Medulla oblongata (tissue), 1 donor: ENCODE measurements around the gene UBE2J1.
"Not testable (repeated sequence)": the region's sequence is repeated elsewhere in the genome, so short reads cannot be mapped to it uniquely, and the experiment has no call there.

ENCODE experiments used
- DNase-seq: peaks from one replicate; pipeline ENCODE4 v3.0.0-alpha.2; 2015; ENCODE audit errors: extremely low spot score

Gene UBE2J1

DNA sequence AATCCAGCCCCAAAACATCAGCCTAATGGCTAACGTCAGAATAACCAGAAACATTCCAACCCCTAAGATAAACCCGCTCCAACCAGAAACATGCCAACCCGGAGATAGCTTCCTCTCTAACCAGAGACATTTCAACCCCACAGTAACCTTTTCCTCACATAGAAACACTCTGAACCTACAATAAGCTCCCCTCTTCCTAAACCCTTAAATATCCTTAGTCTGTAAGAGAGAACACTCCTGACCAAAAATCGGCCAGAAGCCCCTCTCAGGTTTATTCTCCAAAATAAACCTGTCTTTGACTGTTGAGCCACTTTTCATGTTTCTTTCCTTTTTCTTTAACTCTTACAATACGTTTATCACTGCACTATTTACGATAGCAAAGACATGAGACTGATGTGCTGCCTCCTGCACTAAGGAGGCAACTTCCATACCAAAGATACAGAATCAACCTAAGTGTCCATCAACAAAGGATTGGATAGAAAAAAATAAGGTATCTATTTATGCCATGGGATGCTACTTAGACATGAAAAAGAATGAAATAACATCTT lies 32.4 kb downstream of the UBE2J1 start:
- no peak for DNase-seq

- no peak for DNase-seq
These were observed 35.5 kb downstream of the UBE2J1 start for GRCh38 chr6:89317067-89317466.

DNA sequence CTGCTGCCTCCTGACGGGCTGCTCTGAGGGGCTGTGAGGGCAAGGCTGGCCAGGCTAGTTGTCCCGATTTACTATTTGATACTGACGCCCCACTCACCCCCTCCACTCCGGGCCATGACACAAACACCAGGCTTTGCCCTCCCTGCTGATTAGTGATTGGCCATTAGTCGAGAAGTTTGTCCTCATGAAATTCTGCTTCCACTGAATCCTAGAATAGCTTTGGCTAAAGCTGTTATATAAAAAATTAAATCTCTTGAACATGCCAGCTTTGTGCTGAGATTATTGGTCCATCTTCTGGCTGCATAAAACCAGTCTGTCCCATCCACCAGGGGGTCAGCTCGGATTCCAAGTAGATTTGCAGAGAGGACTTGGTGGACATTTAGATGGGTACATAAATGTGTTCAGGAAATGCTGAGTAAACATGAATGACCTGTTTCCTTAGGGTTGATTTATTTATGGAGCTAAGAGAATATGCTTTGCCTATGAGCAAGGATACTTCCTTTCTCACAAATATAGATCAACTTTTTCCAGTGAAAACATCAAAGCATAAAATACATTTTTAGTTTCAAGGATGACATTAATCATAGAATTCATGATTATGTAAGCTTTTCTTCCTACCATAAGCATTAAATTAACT lies 37.2 kb downstream of the UBE2J1 start, which contains the start of gene GABRR2:
Gene GABRR2, minus strand, starts transcription at position 51 of the 637 bp plus-strand sequence. CDS start 134 bp downstream, outside the sequence.
- no peak for DNase-seq

- DNase-seq, result no peak
These were observed 37.8 kb downstream of the UBE2J1 start for GRCh38 chr6:89314692-89315091.

GRCh38 chr6:89313006-89313405 lies 39.5 kb downstream of the UBE2J1 start:
- peak; percentile 60 for DNase-seq

DNA sequence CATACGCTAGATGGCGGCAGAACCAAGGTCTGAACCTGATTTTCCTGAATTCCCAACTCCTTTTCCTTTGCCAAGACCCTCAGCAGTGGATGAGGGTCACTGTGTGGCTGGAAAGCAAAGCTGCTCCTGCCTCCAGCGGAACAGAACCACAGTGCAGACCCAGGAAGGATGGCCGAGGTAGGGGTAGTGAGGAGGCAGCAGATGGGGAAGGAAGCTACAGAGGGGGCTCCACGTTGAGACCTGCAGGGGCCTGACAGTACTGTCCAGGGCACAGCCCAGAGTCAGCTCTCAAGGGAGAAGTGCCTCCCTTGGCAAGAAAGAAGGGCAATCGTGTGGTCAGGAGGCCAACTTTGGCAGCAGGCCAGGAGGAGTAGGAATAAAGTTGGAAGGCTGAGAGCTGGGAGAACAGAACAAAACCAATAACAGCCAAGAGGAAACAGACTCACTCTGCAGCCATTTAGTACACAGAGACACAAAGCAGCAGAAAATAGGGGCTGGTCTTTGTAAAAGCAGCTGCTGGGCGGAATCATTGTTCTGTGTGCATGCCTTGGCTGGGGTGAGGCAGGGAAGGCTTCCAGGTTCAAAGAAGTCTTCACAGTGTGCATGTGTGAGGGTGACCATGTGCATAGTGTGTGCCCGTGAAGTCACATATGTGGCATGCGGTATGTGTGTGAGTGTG lies 40.5 kb downstream of the UBE2J1 start:
- peak; percentile 91 for DNase-seq

GRCh38 chr6:89311530-89311852 lies 41.0 kb downstream of the UBE2J1 start:
- DNase-seq, result no peak

DNA sequence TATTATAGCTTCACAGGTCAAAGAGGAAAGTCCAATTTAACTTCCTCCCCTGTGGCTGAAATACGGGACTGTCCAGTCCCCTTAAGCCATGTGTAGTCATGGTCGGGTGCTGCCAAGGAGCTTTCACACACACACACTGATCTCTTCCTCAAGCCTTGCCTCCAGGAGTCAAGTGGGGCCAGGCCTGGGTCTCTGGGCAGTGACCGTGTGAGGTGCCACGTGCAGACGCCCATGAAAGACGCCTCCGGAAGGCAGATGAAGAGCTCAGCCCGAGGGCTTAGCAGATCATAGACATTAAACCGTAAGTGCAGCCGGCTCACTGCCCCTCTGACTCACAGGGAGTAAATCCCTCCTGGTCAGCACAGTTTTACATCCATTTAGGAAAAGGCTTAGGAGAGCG lies 41.6 kb downstream of the UBE2J1 start:
- peak; percentile 9 for DNase-seq

- DNase-seq, result no peak
These were observed 43.8 kb downstream of the UBE2J1 start for GRCh38 chr6:89308525-89309395.

- not testable (repeated sequence) for DNase-seq
These were observed 48.0 kb downstream of the UBE2J1 start for GRCh38 chr6:89304517-89304916.

DNA sequence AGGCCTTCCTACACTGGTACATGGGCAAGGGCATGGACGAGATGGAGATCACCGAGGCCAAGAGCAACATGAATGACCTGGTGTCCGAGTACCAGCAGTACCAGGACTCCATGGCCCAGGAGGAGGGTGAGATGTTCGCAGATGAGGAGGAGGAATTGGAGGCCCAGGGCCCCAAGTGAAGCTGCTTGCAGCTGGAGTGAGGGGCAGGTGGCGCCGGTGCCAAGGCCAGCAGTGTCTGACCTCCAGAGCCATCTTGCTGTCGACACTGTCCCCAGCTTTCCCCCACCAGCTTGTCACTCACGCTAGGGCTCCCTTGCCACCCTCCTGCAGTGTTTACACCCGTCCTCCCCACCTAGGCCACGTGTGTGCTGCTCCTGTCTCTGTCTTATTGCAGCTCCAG lies 49.6 kb downstream of the UBE2J1 start:
- DNase-seq, result no peak

GRCh38 chr6:89302195-89302770 lies 50.2 kb downstream of the UBE2J1 start:
- DNase-seq, result no peak

DNA sequence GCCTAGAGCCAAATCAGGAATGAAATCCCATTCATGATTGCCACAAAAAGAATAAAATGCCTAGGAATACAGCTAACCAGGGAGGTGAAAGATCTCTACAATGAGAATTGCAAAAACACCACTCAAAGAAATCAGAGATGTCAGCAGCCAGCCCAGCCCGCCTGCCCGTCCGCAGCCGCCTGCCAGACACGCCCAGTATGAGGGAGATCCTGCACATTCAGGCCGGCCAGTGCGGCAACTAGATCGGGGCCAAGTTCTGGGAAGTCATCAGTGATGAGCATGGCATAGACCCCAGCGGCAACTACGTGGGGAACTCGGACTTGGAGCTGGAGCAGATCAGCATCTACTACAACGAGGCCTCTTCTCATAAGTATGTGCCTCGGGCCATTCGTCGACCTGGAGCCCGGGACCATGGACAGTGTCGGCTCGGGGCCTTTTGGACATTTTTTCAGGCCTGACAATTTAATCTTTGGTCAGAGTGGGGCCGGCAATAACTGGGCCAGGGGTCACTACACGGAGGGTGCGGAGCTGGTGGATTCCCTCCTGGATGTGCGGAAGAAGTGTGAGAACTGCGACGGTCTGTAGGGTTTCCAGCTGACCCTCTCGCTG lies 50.8 kb downstream of the UBE2J1 start:
- no peak for DNase-seq

GRCh38 chr6:89299466-89299850 lies 53.1 kb downstream of the UBE2J1 start:
- DNase-seq, result no peak

DNA sequence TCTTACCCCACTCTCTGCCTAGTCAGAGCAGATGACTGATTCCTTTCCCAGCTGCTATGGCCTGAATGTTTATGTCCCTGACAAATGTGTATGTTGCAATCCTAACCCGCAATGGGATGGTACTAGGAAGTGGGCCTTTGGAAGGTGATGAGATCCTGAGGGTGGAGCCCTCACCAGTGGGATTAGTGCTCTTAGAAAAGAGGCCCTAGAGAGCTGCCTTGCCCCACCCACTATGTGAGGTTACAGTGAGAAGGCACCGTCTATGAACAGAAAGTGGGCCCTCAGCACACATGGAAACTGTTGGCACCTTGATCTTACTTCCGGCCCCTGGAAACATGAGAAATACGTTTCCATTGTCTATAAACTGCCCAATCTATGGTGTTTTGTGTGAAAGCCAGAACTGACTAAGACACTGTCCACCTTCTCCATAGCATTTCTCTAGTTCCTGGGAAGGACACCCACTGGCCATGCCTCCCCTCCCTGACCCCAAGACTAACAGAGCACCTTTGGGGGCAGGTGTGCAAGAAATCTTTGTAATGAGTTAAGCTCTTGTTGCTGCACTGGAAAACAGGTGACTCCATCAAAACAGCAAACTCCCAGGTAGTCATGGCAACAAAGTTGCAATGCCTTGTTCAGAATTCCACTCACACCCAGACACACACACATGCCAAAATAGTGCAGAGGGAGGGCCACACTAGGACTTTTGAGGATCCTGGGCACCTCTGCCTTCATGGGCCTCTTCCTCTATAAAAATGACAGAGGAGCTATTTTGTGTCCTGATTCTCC lies 53.6 kb downstream of the UBE2J1 start:
- no peak for DNase-seq

GRCh38 chr6:89297695-89298351 lies 54.7 kb downstream of the UBE2J1 start:
- no peak for DNase-seq

- no peak for DNase-seq
These were observed 56.5 kb downstream of the UBE2J1 start for GRCh38 chr6:89295981-89296380.

DNA sequence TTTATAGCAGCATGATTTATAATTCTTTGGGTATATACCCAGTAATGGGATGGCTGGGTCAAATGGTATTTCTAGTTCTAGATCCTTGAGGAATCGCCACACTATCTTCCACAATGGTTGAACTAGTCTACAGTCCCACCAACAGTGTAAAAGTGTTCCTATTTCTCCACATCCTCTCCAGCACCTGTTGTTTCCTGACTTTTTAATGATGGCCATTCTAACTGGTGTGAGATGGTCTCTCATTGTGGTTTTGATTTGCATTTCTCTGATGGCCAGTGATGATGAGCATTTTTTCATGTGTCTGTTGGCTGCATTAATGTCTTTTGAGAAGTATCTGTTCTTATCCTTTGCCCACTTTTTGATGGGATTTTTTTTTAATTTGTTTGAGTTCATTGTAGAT lies 57.4 kb downstream of the UBE2J1 start:
- DNase-seq, result not testable (repeated sequence)

- DNase-seq, result no peak
These were observed 61.2 kb downstream of the UBE2J1 start for GRCh38 chr6:89291256-89291819.
